Suppressor macrophage treated with lipopolysaccharide for 1 hour (primary cell): ENCODE results near the gene PROP1.
"Not testable (repeated sequence)": the region's sequence is repeated elsewhere in the genome, so short reads cannot be mapped to it uniquely, and the experiment has no call there.

ENCODE experiments used
- DNase-seq, 3 donors: peaks; one replicate each; pipeline ENCODE4 v3.0.0-alpha.2; 2020 to 2022

PROP1 gene

DNA sequence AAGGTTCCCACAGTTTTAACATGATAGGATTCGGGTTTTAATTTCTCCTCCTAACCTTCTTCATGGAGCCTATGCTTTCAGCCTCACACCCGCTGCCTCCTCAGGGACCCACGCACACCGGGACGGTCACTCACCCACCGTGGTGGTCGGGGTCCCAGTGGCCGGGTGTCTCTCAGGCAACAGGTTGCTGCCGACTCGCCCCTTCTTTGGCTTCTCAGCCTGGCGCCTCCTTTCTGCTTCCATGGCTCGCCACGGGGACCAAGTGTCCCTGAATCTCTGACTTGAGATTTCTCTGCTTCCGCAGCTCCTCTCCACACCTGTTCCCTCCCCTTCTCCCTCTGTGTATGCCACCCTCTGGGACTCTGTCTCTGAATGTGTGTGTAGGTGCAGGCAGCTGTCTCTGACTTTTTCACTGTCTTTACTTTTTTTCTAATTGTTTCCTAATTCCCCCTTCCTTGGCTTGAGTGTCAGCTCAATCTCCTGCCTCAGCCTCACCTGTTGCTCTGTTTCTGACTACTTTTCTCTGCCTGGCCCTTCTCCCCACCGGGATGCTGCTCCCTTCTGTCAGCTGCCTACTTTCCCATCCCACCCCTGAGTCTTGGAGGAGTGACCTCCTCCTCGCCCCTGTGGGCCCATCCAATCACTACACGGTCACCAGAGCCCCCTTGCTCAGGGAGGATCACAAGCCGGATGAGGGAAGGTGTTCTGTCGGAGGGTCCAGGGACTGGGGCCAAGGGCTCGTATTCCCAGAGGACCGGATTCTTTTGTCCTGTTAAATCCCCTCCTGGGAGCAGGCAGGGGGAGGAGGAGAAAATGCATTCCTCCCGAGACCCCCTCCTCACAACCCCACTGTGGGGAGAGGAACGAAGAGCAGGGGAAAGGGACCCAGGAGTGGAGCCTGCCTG, at the start of gene PROP1:
TSS of gene PROP1 (minus strand) at position 552 of the 905 bp plus-strand sequence. CDS start at position 243, 309 bp downstream.
- no peak for DNase-seq

DNA sequence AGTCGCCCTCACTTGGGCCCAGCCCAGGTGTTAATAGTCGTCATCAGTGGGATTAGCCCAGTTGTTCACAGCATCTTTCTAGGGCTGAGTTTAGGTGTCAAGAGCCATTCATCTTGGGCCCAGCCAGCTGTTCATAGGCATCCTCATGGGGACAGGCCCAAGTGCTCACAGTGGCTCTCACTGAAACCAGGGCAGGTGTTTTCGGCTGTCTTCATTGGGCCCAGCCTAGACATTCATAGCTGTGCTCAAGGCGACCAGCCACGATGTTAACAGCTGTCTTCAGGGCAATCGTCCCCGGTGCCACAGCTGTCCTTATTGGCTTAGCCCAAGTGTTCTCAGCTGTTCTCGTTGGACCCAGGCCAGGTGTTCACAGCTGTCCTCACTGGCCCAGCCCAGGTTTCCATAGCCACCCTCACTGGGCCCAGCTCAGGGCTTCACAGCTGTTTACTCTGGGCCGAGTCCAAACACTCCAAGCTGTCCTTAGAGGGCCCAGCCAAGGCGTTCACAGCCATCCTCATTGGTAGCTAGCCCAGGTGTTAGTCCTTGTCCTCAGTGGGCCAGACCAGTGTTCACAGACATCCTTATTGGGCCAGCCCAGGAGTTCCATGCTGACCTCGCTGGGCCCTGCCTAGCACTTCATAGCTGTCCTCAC, 23.5 kb upstream of the PROP1 start:
- DNase-seq: not testable (repeated sequence)

DNA sequence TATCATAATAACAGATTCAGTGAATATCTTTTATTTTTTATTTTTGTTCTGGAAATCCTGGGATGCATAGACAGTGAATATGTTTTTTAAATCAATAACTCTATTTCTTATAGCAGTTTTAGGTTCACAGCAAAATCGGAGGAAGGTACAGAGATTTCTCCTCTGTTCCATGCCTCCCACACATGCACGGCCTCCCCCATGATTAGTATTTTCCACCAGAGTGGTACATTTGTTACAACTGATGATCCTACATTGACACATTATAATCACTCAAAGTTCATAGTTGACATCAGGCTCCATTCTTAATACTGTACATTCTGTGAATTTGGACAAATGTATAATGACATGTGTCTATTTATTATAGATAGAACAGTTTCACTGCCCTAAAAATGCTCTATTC, 16.7 kb upstream of the PROP1 start:
- DNase-seq: not testable (repeated sequence)

DNA sequence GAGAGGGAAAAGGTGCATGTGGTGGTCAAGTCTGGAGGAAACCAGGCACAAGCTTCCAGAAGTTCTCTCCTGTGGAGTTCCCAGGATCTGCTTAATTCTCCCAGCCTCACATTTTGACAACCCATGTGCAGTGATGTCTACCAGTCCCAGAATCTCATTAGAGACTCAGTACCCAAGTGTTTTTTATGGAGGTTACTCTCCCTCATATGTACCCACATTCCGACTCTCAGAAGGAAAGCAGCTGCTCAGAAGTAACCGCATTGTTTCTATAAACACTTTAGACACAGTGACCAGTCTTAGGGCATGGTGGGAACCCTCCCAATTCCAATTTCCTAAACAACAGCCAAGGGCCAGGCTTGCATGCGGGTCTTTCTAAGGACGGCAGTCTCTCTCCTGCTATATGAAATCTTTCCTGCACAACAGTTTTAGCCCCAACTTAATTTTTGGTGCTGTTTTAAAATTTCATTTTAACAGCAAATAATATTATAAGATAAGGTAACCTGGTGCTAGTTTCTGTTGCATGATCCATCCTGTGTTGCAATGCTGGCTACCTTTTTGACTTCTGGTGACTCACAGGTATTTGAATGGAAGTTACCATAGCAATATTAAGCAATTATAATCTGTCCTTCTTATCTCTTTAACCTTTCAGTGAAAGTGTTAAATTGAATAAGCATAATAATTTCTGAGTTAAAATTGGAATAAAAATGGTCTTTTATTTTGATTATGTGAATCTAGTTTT, 15.9 kb upstream of the PROP1 start:
- not testable (repeated sequence) for DNase-seq

DNA sequence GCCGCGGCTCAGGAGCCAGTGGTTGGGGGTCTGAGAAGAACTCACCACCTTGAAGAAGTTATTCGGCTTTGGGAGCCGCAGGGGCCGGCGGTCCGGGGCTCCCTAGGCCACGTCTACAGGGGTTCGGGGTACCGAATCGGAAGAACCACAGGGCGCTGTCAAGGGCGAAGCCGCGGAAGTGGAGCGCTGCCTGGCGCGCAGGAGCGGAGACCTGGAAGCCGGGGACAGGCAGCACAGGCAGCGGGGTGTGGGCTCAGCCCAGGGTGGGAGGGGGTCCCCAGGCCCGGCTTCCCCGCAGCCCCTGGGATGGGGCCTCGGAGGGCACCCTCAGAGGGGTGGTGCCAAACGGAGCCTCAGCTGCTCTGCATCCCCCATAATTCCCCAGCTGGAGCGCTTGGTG, 11.2 kb upstream of the PROP1 start:
- DNase-seq: not testable (repeated sequence)

DNA sequence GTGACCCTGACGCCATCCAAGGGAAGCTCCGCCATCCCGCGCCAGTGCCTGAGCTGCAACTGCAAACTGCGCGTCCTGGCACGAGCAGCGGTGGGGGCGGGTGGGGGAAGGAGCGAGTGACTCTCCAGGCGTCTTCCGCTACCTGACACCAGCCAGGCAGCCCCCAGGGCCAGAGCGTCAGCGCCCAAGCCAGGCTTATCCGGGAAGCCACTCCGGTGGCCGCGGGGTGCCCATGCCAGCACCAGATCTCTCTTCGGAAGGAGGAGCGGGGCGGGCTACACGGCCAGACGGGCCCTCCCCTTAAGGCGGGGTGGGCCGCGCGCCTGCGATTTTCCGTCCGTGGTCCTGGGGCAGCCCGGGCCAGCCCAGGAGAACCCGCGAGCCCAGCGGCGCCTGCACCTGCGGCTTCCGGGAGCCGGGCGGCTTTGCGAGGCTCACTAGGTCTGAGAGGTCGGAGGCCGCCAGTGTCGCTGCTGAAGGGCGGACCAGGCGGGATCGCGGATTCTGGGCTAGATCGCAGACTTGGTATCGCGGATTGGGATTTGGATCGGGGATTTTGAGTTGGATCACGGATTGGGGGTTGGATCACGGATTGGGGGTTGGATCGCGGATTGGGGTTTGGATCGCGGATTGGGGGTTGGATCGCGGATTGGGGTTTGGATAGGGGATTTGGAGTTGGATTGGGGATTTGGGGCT, 10.6 kb upstream of the PROP1 start:
- DNase-seq: not testable (repeated sequence)

DNA sequence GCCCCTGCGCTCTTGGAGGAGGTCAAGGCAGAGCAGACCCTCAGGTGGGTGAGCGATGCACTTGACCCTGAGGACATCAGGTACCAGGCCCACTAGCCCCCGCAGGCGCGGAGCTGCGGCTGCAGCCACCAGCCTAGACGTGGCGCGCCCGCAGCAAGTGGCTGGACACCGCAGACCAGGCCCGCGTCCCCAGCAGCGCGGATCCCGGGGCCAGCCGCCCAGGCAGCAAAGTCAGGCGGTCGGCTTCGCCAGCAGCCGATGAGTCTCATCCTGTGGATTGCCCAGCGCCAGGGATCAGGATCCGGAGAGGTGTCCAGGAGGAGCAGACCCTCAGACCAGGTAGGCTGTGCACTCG, 10.1 kb upstream of the PROP1 start:
- not testable (repeated sequence) for DNase-seq

DNA sequence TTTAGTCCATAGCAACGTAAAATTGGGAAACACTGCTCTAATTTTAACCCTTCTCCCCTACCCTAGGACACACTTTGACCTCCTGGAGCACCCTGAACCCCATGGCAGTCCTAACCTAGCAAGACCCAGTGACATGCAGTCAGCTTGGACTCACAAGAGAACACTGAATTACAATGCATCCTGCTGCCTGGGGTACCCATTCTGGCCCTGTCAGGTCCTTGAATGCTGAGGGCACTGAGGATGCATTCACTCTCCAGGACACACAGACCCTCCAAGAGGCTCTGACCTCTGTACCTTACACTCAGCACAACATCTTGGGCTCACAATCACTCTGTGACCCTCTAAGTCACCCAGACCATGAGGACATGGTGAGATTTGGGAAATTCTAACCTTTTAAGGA, 1.8 kb upstream of the PROP1 start:
- DNase-seq: no peak

DNA sequence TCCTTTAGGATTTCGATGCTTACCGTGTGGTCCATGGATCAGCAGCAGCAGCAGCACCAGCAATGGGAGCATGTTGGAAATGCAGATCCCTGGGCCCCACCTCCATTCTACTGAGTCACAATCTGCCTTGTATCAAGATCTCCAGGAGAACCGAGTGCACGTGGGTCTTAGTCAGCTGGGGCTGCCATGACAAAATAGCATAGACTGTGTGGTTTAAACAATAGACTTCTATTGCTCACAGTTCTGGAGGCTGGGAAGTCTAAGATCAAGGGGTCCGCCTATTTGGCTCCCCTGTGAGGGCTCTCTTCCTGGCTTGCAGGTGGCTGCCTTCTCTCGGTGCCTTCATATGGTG, 1.3 kb upstream of the PROP1 start:
- DNase-seq: no peak

DNA sequence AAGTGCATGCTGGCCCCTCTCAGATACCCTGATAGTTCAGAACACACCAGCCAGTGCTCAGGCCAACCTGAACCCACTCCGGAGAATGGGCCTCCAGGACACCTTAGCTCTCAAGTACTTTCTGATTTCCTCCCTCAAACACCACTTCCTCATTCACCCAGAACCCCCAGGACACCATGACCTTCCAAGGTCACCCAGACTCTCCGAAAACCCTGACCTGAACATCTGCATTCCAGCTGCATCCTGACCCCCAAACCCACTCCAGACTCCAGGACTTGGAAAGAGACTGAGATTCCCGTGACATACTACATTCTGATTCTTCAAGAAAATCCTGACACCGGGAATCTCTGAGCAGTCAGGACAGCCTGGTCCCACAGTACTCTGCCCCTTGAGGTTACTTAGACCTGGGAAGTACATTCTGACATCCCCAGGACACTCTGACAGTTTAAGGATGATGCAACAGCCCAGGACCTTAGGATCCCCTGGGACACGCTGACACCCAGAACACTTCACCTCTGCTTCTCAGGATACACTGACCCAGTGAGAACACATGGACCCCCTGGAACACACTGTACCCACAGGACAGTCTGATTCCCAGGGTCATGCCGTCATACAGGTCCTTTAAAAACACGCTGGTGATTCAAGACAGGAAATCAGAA, 747 bp upstream of the PROP1 start:
- DNase-seq: no peak

DNA sequence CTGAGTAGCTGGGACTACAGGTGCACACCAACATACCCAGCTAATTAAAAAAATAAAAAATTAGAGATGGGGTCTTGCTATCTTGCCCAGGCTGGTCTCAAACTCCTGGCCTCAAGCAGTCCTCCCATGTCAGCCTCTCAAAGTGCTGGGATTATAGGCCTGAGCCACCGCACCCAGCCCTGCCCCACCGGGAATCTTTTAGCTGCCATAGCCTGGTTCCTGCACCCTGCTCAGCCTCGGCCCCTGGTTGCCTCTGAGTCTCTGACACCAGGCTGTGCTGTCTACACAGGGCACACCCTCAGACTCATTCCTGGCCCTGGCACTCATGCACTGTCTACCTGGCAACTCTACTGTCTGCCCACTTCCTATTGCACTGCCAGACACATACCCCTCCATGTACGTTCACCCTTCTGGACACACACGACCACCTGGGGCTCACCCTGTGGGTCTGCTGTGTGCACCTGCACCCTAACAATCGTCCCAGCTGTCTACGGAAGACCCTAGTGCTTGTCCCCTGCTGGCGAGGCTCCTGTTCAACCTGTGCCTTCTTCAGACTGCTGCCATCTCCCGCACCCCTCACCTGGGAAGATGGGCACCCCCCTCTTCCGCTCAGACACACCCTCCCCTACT, 1.4 kb downstream of the PROP1 start:
- no peak for DNase-seq

DNA sequence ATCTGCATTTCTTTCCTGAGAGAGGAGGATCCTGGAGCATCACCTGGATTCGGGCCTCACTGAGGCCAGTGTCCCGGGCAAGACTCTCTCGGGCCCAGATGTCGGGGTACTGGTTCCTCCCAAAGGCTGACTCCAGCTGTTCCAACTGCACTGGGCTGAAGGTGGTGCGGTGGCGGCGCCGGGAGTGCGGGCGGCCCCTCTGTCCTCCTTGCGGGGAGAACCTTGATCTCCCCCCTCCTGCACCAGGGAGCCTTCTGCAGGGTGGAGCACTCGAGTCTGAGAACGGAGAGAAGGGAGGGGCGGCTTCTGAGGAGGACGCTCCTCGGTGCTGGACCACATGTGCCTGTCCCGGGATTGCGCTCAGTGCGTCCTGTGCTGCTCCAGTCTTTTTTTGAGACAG, 2.0 kb downstream of the PROP1 start:
- no peak for DNase-seq

DNA sequence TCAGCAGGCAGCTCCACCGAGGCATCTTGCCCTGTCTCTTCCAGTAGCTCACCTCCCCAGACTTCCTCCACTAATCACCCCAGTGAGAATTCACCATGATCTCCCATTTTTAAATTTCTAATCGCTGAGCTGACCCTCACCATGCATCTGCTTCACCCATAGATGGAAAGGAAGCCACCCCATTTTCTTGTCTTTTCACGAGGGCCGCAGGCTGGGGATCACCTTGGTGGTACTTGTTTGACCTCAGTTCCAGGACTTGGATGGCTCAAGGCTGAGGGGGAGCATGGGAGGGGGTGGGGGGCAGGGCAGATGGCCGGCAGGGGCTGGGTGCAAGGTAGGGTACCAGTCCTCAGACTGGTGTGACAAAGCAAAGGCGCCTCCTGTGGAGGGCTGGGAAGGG, 3.6 kb downstream of the PROP1 start:
- no peak for DNase-seq

DNA sequence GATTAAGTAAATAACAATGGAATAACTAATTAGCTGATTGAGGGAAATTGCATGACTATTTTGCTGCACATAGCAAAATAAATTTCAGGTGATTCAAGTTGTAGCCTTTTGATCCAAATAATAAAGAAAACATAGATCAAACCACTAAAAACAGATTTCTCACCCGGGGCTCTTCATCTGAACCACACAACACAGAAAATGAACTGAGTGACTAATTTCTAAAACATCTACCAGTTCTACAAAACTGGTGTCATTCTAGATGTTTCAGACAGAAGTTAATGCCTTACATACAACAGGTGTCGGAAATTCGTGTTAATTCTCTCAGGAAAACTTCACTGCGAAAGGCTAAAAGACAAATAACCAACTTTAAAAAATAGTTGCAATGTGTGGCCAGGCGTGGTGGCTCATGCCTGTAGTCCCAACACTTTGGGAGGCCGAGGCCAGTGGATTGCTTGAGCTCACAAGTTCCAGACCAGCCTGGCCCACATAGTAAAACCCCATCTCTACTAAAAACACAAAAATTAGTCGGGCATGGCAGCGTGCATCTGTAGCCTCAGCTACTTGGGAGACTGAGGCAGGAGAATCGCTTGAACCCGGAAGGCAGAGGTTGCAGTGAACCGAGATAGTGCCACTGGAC, 6.9 kb downstream of the PROP1 start:
- no peak for DNase-seq

DNA sequence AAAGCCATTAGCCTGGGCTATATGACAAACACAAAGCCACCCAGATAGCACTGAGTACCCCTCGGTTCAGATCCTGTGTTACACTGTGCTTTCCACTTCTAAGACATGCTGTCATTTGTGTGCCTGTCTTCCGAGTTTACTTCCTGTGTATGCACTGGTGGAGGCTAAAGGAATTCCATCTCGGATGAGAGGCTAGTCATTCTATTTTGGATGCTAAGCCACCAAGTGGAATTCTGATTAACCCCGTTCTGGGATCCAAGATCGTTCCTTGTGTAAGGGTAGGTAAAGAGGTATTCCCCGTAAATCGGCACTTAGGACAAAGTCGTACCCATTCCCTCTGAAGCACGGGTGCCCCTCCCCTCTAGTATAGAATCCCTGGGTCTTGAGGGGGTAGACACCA, 8.7 kb downstream of the PROP1 start:
- DNase-seq: no peak

DNA sequence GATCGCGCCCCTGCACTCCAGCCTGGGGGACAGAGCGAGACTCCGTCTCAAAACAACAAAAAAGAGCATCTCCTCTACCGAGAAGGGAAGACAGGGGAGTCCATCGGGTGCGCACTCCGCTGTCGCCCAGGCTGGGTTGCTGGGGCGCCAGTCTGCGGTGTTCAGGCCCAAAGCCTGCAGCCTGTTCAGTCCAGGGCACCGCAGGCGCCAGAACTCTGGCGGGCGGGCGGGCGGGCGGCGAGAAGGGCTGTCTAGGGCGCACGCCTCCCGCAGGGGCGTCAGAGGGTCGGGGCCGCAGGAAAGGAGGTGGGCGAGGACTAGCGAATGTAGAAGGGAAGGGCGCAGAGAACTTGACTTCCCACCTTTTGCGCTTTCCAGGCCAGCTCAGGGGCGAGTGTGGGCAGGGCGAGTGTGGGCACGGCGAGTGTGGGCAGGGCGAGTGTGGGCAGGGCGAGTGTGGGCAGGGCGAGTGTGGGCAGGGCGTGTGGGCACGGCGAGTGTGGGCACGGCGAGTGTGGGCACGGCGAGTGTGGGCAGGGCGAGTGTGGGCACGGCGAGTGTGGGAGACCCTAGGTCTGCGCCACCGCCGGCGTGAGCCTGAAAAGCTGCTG, 10.5 kb downstream of the PROP1 start:
- no peak for DNase-seq

DNA sequence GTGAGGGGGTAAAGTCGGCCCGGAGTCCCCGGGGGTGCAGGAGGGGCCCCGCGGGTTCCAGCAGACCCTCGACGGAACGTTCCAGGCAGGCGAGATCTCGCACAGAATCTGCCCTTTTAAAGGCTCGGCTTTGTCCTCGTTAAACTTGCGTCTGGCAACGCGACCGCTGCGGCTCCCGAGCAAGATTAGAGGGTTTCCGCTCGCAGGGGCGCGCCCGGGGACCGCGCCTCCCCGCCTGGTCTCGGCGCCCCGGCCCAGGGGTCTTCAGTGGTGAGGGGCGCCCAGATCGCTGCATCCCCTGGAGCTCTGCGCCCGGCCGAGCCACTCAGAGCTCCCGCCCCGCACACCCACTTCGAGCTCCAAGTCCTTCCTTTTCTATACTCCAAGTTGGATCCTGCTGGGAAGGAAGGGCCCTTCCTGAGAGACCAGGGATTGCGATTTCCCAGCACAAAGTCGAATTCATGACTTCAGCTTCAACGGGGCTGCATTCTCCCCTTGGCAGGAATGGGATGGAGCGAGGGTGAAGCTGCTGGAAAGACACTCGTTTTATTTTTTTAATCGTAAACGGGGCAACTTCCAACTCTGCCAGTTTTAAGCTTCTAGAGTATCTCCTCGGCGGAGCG, 11.3 kb downstream of the PROP1 start:
- no peak for DNase-seq

DNA sequence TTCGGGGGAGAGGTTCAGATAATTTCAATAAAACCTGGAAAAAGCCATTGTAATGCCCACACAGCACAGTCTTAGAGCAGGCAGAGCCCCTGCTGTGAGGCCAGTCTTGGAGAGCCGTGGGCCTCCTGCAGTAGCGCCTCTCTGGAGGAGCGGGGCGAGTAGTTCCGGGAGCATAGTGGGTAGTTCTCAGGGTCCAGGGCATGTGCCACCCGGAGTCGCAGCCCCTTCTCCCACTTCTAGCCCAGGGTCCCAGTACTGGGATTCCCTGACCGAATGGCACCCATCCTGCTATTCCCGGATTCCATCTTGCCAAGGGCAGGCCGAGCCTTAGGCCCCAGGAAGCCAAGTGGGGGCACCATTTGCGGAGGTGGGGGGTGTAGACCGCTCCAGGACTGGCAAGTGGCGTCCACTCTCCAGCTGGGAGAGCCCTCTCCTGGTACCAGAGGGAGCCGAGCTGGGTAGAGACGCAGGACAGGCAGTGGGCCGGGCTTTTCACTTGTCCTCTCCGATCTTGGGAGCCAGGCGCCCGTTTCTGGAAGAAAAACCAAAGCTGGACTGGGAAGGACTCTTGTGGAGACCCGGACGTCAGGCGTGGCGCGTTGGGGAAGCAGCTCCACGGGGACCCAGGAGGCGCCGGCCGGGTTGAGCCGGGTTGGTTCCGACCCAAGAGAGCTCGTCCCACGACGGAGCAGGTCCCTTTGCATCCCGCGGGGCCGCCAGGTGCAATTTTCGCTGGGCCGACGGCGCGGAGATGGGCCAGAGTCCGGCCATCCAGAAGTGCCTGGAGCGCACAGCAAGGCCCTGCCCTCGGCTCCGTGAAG, 12.1 kb downstream of the PROP1 start:
- no peak for DNase-seq

DNA sequence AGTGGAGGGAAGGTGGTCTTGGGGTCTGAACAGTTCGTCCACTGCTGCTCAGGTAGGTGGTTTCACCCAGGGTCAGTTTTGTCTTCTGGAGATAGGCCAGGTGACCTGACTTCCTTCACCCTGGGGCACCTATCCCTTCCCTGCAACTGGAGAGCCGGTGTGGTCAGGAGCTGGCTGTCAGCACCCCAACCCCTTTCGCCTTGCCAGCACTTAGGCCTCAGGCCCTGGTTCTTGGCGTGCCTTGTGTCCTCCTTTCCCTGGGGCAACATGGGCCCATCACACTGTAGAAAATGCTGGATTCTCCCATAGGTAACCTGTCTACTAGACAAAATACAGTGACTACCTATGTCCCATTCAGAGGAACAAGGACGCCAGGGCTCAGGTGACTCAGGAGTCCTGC, 13.1 kb downstream of the PROP1 start:
- no peak for DNase-seq
